IMR-90 (cell line): Measurements from ENCODE around the gene RAB8B. TPM values are rescaled to one million over a fixed set of nuclear protein-coding genes. Genes with fewer than 3 reads are reported as not detected.

Experiments
- ATAC-seq: fragments of 200-7000 bp; cut with Tn5 transposase; 2 replicates; pipeline ENCODE4 v1.9.1; 2020; ENCODE audit warnings: low read depth, mild to moderate bottlenecking, moderate library complexity
- BruUV-seq: library from RNA; stranded (reverse); fragments of 400-500 nt; replicated peaks from 2 replicates; lab custom pipeline; 2021; lab: Mats Ljungman, UMichigan
- CTCF ChIA-PET: fragments of 300-600 bp; formaldehyde crosslinking; extraction: SDS; loops from one replicate; lab custom pipeline; 2021; ENCODE audit warnings: antibody characterized with exemption; lab: Yijun Ruan, JAX
- POLR2A ChIA-PET: fragments of 300-600 bp; sonication (Branson Sonifier 250); formaldehyde crosslinking; loops from one replicate; lab custom pipeline; 2022; ENCODE audit warnings: antibody characterized with exemption; ENCODE audit not compliant: unreplicated experiment; lab: Charles Lee
- DNase-seq: peaks from one replicate; pipeline ENCODE4 v3.0.0; 2013
- H2AFZ ChIP-seq: replicated peaks from 2 replicates; pipeline ENCODE3; 2013; ENCODE audit warnings: low read length, mild to moderate bottlenecking; ENCODE audit not compliant: poor library complexity
- H2AK5ac ChIP-seq: 2 replicates; pipeline ENCODE4 v1.6.1; 2013; ENCODE audit warnings: low read depth, low read length, inconsistent platforms
- H2AK9ac ChIP-seq: replicated peaks from 2 replicates; pipeline ENCODE3; 2013; ENCODE audit warnings: mild to moderate bottlenecking, low read depth, low read length, moderate library complexity; ENCODE audit not compliant: poor library complexity
- H2BK120ac ChIP-seq: 2 replicates; pipeline ENCODE4 v1.6.1; 2013; ENCODE audit warnings: low read depth, low read length, inconsistent platforms
- H2BK15ac ChIP-seq: 3 replicates; pipeline ENCODE4 v1.6.1; 2013; ENCODE audit warnings: low read depth, low read length, inconsistent platforms
- H2BK20ac ChIP-seq: 2 replicates; pipeline ENCODE4 v1.6.1; 2013; ENCODE audit warnings: low read depth, mild to moderate bottlenecking, inconsistent platforms, low read length, moderate library complexity
- H2BK5ac ChIP-seq: 2 replicates; pipeline ENCODE4 v1.6.1; 2013; ENCODE audit warnings: mild to moderate bottlenecking, low read depth, low read length, inconsistent platforms; ENCODE audit not compliant: poor library complexity, severe bottlenecking
- H3K14ac ChIP-seq: replicated peaks from 2 replicates; pipeline ENCODE4 v1.6.1; 2013; ENCODE audit warnings: low read depth, low read length, inconsistent platforms
- H3K18ac ChIP-seq: 2 replicates; pipeline ENCODE4 v1.6.1; 2013; ENCODE audit warnings: low read depth, low read length, control low read depth
- H3K23ac ChIP-seq: 2 replicates; pipeline ENCODE4 v1.6.1; 2013; ENCODE audit warnings: low read depth, low read length, inconsistent platforms
- H3K27ac ChIP-seq: 2 replicates; pipeline ENCODE4 v1.5.1; 2013; ENCODE audit warnings: mild to moderate bottlenecking, control low read depth, low read length; ENCODE audit not compliant: insufficient read depth
- H3K27me3 ChIP-seq: 2 replicates; pipeline ENCODE4 v1.6.1; 2013; ENCODE audit warnings: low read length; ENCODE audit not compliant: control insufficient read depth, insufficient read depth
- H3K36me3 ChIP-seq: 2 replicates; pipeline ENCODE4 v1.6.1; 2013; ENCODE audit warnings: low read length, mixed read lengths; ENCODE audit not compliant: control insufficient read depth, insufficient read depth
- H3K4ac ChIP-seq: 2 replicates; pipeline ENCODE4 v1.6.1; 2013; ENCODE audit warnings: low read depth, low read length, inconsistent platforms
- H3K4me1 ChIP-seq: 2 replicates; pipeline ENCODE4 v1.6.1; 2013; ENCODE audit warnings: low read length, mixed read lengths; ENCODE audit not compliant: control insufficient read depth, insufficient read depth
- H3K4me2 ChIP-seq: 2 replicates; pipeline ENCODE4 v1.6.1; 2013; ENCODE audit warnings: low read depth, mild to moderate bottlenecking, control low read depth, low read length, moderate library complexity
- H3K4me3 ChIP-seq: 2 replicates; pipeline ENCODE4 v1.5.1; 2013; ENCODE audit warnings: low read depth, mild to moderate bottlenecking, control low read depth, low read length, moderate library complexity; ENCODE audit not compliant: insufficient read depth
- H3K56ac ChIP-seq: 2 replicates; pipeline ENCODE4 v1.6.1; 2013; ENCODE audit warnings: low read length, inconsistent platforms; ENCODE audit not compliant: insufficient read depth; ENCODE audit errors: extremely low read depth
- H3K79me1 ChIP-seq, 2 experiments: 2 replicates each; pipeline ENCODE4 v1.6.1; 2013; ENCODE audit warnings: low read length in 2 of 2, inconsistent platforms in 1 of 2, low read depth in 1 of 2
- H3K9ac ChIP-seq: 2 replicates; pipeline ENCODE4 v1.6.1; 2013; ENCODE audit warnings: low read depth, low read length, control low read depth
- H3K9me1 ChIP-seq: 2 replicates; pipeline ENCODE4 v1.6.1; 2013; ENCODE audit warnings: low read length, inconsistent platforms; ENCODE audit not compliant: insufficient read depth
- H3K9me3 ChIP-seq: 2 replicates; pipeline ENCODE4 v1.6.1; 2013; ENCODE audit warnings: low read length; ENCODE audit not compliant: control insufficient read depth, insufficient read depth
- H4K20me1 ChIP-seq: 2 replicates; pipeline ENCODE4 v1.6.1; 2013; ENCODE audit warnings: low read length, inconsistent platforms; ENCODE audit not compliant: insufficient read depth
- H4K5ac ChIP-seq: 2 replicates; pipeline ENCODE4 v1.6.1; 2013; ENCODE audit warnings: mild to moderate bottlenecking, low read depth, low read length, control low read depth
- H4K8ac ChIP-seq, 2 experiments: 2 replicates each; pipeline ENCODE4 v1.6.1; 2013; ENCODE audit warnings: low read depth in 2 of 2, low read length in 2 of 2, control low read depth in 1 of 2, inconsistent platforms in 1 of 2
- H4K91ac ChIP-seq: 2 replicates; pipeline ENCODE4 v1.6.1; 2013; ENCODE audit warnings: low read depth, low read length, inconsistent platforms; ENCODE audit not compliant: insufficient read depth
- RAD21 ChIP-seq: IDR thresholded peaks from 2 replicates; pipeline ENCODE4 v1.6.1; 2012; ENCODE audit warnings: low read length, improper control_type of control experiment
- dilution Hi-C: fragments of 300-500 bp; cut with HindIII; formaldehyde crosslinking; loops from one replicate; pipeline ENCODE4 v1.14.3; 2018; ENCODE audit warnings: low sequenced_read_pairs; ENCODE audit not compliant: unreplicated experiment
- in situ Hi-C: fragments of 300-500 bp; cut with MboI; formaldehyde crosslinking; loops from 3 replicates; pipeline ENCODE4 v1.14.3; 2019; ENCODE audit warnings: low sequenced_read_pairs, inconsistent platforms, mixed read lengths
- intact Hi-C: fragments of 100-400 bp; cut with micrococcal nuclease; formaldehyde crosslinking; loops from 2 replicates; pipeline ENCODE4 v1.10.0; 2022
- polyA plus RNA-seq, 3 experiments: library from polyadenylated mRNA; depleted of rRNA; stranded (reverse); fragments of >200 nt; gene quantifications; 2 replicates each; pipeline ENCODE4 v1.2.3, GENCODE V29; 2012; ENCODE audit warnings: low replicate concordance in 1 of 3
- total RNA-seq: library from RNA; depleted of rRNA; stranded (reverse); fragments of >200 nt; gene quantifications from 2 replicates; pipeline ENCODE4 v1.2.3, GENCODE V29; 2012

RAB8B gene
- total and polyA plus RNA-seq, 2 of the 4 experiments (the other 2 are of a cell fraction), result 19.4 to 29.4 TPM

DNA sequence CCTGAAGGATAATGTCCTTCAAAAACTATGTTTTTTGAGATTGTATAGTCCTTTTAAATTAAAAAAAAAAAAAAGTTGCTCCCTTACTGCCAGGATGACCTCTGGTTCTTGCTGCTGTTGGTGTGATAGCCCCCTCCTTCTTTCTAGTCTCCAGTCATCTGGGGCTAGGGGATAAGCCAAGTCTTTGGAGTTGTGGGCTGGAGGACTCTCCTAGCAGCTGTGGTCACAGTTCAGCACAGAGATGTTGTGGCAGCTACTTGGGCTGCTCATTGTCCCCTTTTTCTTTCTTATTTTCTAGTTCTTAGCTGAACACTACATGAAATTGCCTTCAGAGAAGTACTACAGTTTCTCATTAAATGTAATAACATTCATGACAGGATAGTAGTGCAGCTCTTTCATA is 48.8 kb downstream of the RAB8B start:
- Histone ChIP-seq H2BK20ac (no peak overlapping the region), H4K8ac (peak overlapping the region in 1 of 2 experiments; percentile 26; a peak in 1 of 4 replicates), H2AK9ac (peak overlapping the region; percentile 44), H2AFZ (no peak overlapping the region), H3K9me1 (peaks cover 19% of the 10 kb centered on the region), H3K23ac (no peak overlapping the region), H3K27ac (no peak overlapping the region), H3K36me3 (no peaks in the 10 kb centered on the region), H3K14ac (peak overlapping the region; percentile 61; the same call in 1 of the 2 replicates), H3K79me1 (peaks cover 26 to 70% of the 10 kb centered on the region in 2 experiments), H3K9me3 (no peaks in the 10 kb centered on the region), H3K4ac (no peak overlapping the region), H2BK120ac (no peak overlapping the region), H4K5ac (no peak overlapping the region), H2BK5ac (no peak overlapping the region), H4K91ac (no peak overlapping the region), H2AK5ac (peak overlapping the region; percentile 5; the same call in 1 of the 2 replicates), H3K4me1 (peaks cover 20% of the 10 kb centered on the region), H3K56ac (no peak overlapping the region), H3K9ac (no peak overlapping the region), H3K4me2 (no peak overlapping the region), H3K4me3 (no peak overlapping the region), H3K27me3 (no peaks in the 10 kb centered on the region), H2BK15ac (no peak overlapping the region), H4K20me1 (peaks cover 5% of the 10 kb centered on the region; the same call in 1 of the 2 replicates), H3K18ac (no peak overlapping the region)
- ATAC-seq (no peak), DNase-seq (no peak)
- BruUV-seq, result no TSS peak
- no peak for TF ChIP-seq RAD21
- POLR2A ChIA-PET, result no interaction called here
- dilution Hi-C loops, result no loop called here
- in situ Hi-C loops, result no loop called here
- intact Hi-C loops, result no loop called here
- CTCF ChIA-PET, result interaction anchor here (0.5 kb wide), 2 partner anchors 42 to 89 kb away, joined by 3 read pairs; no protein-coding TSS in a partner anchor
